ENCODE results near the gene FRMD4A. TPM values are rescaled to one million over a fixed set of nuclear protein-coding genes. Genes with fewer than 3 reads are reported as not detected.

FRMD4A gene
- total RNA-seq, 2 experiments from 2014 or later = 0.17 TPM; not detected in 1

DNA sequence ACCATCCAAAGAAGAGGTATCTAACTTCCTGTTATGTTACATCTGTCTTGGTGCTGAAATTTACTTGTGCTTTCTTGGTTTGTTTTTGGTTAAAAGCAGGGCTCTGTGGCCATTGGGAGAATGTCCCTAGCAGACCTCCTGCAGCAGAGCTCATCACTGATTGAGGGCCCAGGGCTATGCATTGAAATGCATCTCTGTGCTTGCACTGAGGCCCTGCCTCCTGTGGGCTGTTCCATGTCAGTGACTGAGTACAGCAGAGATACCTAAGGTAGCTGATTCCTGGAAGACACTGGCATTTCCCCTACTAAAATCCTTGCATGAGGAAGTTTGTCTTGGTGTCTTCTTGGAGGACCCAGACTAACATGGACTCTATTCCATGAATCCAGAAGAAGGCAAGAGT lies 213.9 kb downstream of the FRMD4A start:
- BruUV-seq (replicated peaks) = no TSS peak
- Histone ChIP-seq H3K9me3 (ENCODE audit: low read length) (no peaks in the 10 kb centered on the region), H3K27ac (ENCODE audit: low read depth, low read length, poor library complexity, severe bottlenecking) (no peak overlapping the region), H2AFZ (ENCODE audit: low read length) (no peak overlapping the region), H3K79me2 (ENCODE audit: insufficient read depth, low read depth, low read length) (no peaks in the 10 kb centered on the region), H3K9me2 (ENCODE audit: insufficient read depth, low read length) (no peaks in the 10 kb centered on the region), H3K4me2 (ENCODE audit: low read length) (no peak overlapping the region), H3K36me3 (ENCODE audit: insufficient read depth, low read length) (no peaks in the 10 kb centered on the region), H4K20me1 (ENCODE audit: insufficient read depth, low read length) (no peaks in the 10 kb centered on the region), H3K4me3 (ENCODE audit: low read depth, low read length, poor library complexity, severe bottlenecking) (no peak overlapping the region), H3K4me1 (ENCODE audit: insufficient read depth, low read length, poor library complexity, severe bottlenecking) (no peaks in the 10 kb centered on the region)
- ChIA-PET CTCF (ENCODE audit: unreplicated experiment) (no interaction called here), POLR2A (no interaction called here)
- TF ChIP-seq, protein P1, sequence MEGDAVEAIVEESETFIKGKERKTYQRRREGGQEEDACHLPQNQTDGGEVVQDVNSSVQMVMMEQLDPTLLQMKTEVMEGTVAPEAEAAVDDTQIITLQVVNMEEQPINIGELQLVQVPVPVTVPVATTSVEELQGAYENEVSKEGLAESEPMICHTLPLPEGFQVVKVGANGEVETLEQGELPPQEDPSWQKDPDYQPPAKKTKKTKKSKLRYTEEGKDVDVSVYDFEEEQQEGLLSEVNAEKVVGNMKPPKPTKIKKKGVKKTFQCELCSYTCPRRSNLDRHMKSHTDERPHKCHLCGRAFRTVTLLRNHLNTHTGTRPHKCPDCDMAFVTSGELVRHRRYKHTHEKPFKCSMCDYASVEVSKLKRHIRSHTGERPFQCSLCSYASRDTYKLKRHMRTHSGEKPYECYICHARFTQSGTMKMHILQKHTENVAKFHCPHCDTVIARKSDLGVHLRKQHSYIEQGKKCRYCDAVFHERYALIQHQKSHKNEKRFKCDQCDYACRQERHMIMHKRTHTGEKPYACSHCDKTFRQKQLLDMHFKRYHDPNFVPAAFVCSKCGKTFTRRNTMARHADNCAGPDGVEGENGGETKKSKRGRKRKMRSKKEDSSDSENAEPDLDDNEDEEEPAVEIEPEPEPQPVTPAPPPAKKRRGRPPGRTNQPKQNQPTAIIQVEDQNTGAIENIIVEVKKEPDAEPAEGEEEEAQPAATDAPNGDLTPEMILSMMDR (conservative IDR thresholded peaks at IDR 0.05; ENCODE audit: low read length) = no peak
- no peak for TF ChIP-seq EZH2phosphoT487 (IDR thresholded peaks at IDR 0.05; ENCODE audit: borderline replicate concordance, low read depth, low read length)
- DNase-seq (ENCODE audit: low spot score) = no peak
- intact Hi-C loops (cut with micrococcal nuclease; ENCODE audit: unreplicated experiment) = no loop called here

DNA sequence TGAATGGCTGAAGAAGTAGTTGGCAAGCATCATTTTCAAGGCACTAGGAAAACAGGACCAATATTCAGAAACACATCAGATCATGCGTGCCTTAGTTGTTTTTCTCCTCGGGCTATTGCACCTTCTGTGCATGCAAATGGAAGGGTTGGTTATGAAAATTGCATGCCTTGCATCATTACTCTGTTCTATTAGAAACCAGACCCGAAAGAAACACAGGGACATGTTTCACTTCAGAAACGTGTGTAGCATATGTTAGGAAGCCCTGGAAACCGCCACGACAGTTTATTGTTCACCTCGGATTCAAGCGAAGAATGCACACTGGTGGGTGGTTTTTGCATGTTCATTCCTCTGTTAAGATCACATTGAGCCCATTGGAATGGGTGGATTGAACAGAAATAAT lies 214.7 kb downstream of the FRMD4A start:
- H3K4me2 ChIP-seq (ENCODE audit: low read length) = no peak overlapping the region
- POLR2A ChIA-PET = no interaction called here
- no peak overlapping the region for H3K4me3 ChIP-seq (ENCODE audit: low read depth, low read length, poor library complexity, severe bottlenecking)
- no peaks in the 10 kb centered on the region for H3K79me2 ChIP-seq (ENCODE audit: insufficient read depth, low read depth, low read length)
- H3K9me3 ChIP-seq (ENCODE audit: low read length) = no peaks in the 10 kb centered on the region
- H3K9me2 ChIP-seq (ENCODE audit: insufficient read depth, low read length) = no peaks in the 10 kb centered on the region
- no peaks in the 10 kb centered on the region for H4K20me1 ChIP-seq (ENCODE audit: insufficient read depth, low read length)
- BruUV-seq (replicated peaks) = no TSS peak
- CTCF ChIA-PET (ENCODE audit: unreplicated experiment) = no interaction called here
- intact Hi-C loops (cut with micrococcal nuclease; ENCODE audit: unreplicated experiment) = no loop called here
- DNase-seq (ENCODE audit: low spot score) = no peak
- no peaks in the 10 kb centered on the region for H3K36me3 ChIP-seq (ENCODE audit: insufficient read depth, low read length)
- no peaks in the 10 kb centered on the region for H3K4me1 ChIP-seq (ENCODE audit: insufficient read depth, low read length, poor library complexity, severe bottlenecking)
- H2AFZ ChIP-seq (ENCODE audit: low read length) = no peak overlapping the region
- no peak overlapping the region for H3K27ac ChIP-seq (ENCODE audit: low read depth, low read length, poor library complexity, severe bottlenecking)
- TF ChIP-seq, protein P1 (conservative IDR thresholded peaks at IDR 0.05; ENCODE audit: low read length) = no peak

- Histone ChIP-seq H3K27ac (ENCODE audit: low read depth, low read length, poor library complexity, severe bottlenecking) (no peak overlapping the region), H3K9me3 (ENCODE audit: low read length) (no peaks in the 10 kb centered on the region), H3K36me3 (ENCODE audit: insufficient read depth, low read length) (no peaks in the 10 kb centered on the region), H3K4me2 (ENCODE audit: low read length) (no peak overlapping the region), H4K20me1 (ENCODE audit: insufficient read depth, low read length) (no peaks in the 10 kb centered on the region), H2AFZ (ENCODE audit: low read length) (no peak overlapping the region), H3K79me2 (ENCODE audit: insufficient read depth, low read depth, low read length) (no peaks in the 10 kb centered on the region), H3K4me1 (ENCODE audit: insufficient read depth, low read length, poor library complexity, severe bottlenecking) (no peaks in the 10 kb centered on the region), H3K4me3 (ENCODE audit: low read depth, low read length, poor library complexity, severe bottlenecking) (no peak overlapping the region), H3K9me2 (ENCODE audit: insufficient read depth, low read length) (no peaks in the 10 kb centered on the region)
- intact Hi-C loops (cut with micrococcal nuclease; ENCODE audit: unreplicated experiment) = no loop called here
- DNase-seq (ENCODE audit: low spot score) = no peak
- TF ChIP-seq, protein P1 (conservative IDR thresholded peaks at IDR 0.05; ENCODE audit: low read length) = no peak
- TF ChIP-seq EZH2phosphoT487 (IDR thresholded peaks at IDR 0.05; ENCODE audit: borderline replicate concordance, low read depth, low read length) = no peak
- ChIA-PET POLR2A (interaction anchor here (0.6 kb wide), 1 partner anchor 367 kb away, joined by 3 read pairs; no protein-coding TSS in a partner anchor), CTCF (ENCODE audit: unreplicated experiment) (no interaction called here)
- no TSS peak for BruUV-seq (replicated peaks)
Observed at GRCh38 chr10:14114791-14115190, 215.9 kb downstream of the FRMD4A start.
